Measurements from ENCODE around the gene MGST3. TPM values are rescaled to one million over a fixed set of nuclear protein-coding genes. Genes with fewer than 3 reads are reported as not detected.

MGST3 gene
- total and polyA plus RNA-seq, 2 donors (not counting 1 experiment from before 2014, with no cell fraction given): 35.6 to 41.7 TPM

DNA sequence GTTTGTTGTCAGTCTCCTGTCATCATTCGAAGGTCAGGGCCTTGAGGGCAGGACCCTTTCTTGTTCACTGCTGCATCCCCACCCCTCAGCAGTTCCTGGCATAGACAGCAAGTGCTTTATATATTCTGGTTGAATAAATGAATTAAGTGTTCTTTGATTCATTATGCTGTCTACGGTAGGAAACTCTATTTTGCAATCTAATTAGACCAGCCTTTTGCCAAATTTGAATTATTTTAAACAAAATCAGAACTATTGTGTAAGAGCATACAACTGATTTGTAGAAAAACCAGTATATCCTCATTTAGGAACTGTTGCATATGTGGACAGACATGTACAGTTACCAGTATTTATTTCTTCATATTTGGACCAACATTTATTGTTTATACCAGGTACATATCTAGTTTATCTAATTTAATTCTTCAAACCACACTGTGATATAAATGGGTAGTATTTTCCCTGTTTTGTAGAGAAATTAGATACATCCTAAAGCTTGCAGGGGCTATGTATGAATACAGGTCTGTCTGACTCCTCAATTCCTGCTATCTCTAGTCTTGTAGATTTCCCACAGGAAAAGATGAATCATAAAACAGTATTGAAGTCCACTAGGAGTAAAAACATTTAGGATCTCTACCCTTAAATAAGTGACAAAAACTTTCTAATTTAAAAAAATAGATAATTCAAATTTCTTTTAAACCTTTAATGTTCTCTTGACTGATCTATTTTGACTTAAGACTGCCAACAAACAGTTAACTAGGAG lies 10.4 kb downstream of the MGST3 start:
- Mint-ChIP-seq H3K4me3 (no peak overlapping the region), H3K9me3 (ENCODE audit: insufficient read depth) (no peaks in the 10 kb centered on the region), H3K27me3 (no peaks in the 10 kb centered on the region), H3K4me1 (peaks cover 18% of the 10 kb centered on the region), H3K27ac (no peak overlapping the region)
- no peaks in the 10 kb centered on the region for H3K27me3 ChIP-seq (replicated peaks in 1 of 4; ENCODE audit: control extremely low read depth in 1 of 4, control insufficient read depth in 3 of 4, insufficient read depth in 4 of 4, low read length in 3 of 4)
- no peak overlapping the region for H3K4me2 ChIP-seq (replicated peaks; ENCODE audit: low read depth, low read length, poor library complexity, severe bottlenecking)
- intact Hi-C loops (cut with micrococcal nuclease): no loop called here
- no peak overlapping the region for H3K27ac ChIP-seq (ENCODE audit: low read length in 2 of 2)
- H3K4me1 ChIP-seq (ENCODE audit: control insufficient read depth in 2 of 2, insufficient read depth in 2 of 2, low read length in 2 of 2): peaks cover 11 to 12% of the 10 kb centered on the region in 2 donors
- peaks cover 12% of the 10 kb centered on the region for H4K20me1 ChIP-seq (ENCODE audit: control insufficient read depth, insufficient read depth, low read length, poor library complexity, severe bottlenecking)
- no peak overlapping the region for H3K4me3 ChIP-seq (ENCODE audit: control extremely low read depth in 1 of 5, extremely low read depth in 1 of 5, insufficient read depth in 1 of 5, low read depth in 2 of 5, low read length in 4 of 5)
- no peaks in the 10 kb centered on the region for H3K9me3 ChIP-seq (ENCODE audit: control extremely low read depth in 1 of 3, control insufficient read depth in 2 of 3, insufficient read depth in 1 of 3, low read length in 2 of 3)
- WGBS (ENCODE audit: insufficient coverage): 83% methylated on average over 1 of the region's 2 CpGs
- no peak overlapping the region for H3K9ac ChIP-seq (ENCODE audit: low read length)
- DNase-seq: no peak
- no peak for ATAC-seq (ENCODE audit: low read depth)
- CTCF ChIA-PET: no interaction called here
- POLR2A ChIA-PET: no interaction called here
- no peaks in the 10 kb centered on the region for H3K36me3 ChIP-seq (replicated peaks in 1 of 2; ENCODE audit: control extremely low read depth in 1 of 2, control insufficient read depth in 1 of 2, extremely low read depth in 1 of 2, insufficient read depth in 2 of 2, low read length in 1 of 2)
- peaks cover 30% of the 10 kb centered on the region for H3K79me2 ChIP-seq (ENCODE audit: control insufficient read depth, insufficient read depth, low read length)
- no peak for TF ChIP-seq EZH2 (IDR thresholded peaks at IDR 0.05; ENCODE audit: borderline replicate concordance, insufficient read depth, low read depth, low read length, poor library complexity, severe bottlenecking)
- TF ChIP-seq, protein P1, sequence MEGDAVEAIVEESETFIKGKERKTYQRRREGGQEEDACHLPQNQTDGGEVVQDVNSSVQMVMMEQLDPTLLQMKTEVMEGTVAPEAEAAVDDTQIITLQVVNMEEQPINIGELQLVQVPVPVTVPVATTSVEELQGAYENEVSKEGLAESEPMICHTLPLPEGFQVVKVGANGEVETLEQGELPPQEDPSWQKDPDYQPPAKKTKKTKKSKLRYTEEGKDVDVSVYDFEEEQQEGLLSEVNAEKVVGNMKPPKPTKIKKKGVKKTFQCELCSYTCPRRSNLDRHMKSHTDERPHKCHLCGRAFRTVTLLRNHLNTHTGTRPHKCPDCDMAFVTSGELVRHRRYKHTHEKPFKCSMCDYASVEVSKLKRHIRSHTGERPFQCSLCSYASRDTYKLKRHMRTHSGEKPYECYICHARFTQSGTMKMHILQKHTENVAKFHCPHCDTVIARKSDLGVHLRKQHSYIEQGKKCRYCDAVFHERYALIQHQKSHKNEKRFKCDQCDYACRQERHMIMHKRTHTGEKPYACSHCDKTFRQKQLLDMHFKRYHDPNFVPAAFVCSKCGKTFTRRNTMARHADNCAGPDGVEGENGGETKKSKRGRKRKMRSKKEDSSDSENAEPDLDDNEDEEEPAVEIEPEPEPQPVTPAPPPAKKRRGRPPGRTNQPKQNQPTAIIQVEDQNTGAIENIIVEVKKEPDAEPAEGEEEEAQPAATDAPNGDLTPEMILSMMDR (IDR thresholded peaks at IDR 0.05): no peak
- H2AFZ ChIP-seq (ENCODE audit: insufficient read depth, low read depth, low read length, poor library complexity, severe bottlenecking): no peak overlapping the region

- no peak overlapping the region for H3K9ac ChIP-seq (ENCODE audit: low read length)
- ChIA-PET POLR2A (no interaction called here), CTCF (interaction anchor here (3.3 kb wide), 1 partner anchor 41 kb away, joined by 13 read pairs; no protein-coding TSS in a partner anchor)
- Mint-ChIP-seq H3K27me3 (no peaks in the 10 kb centered on the region), H3K4me3 (no peak overlapping the region), H3K9me3 (ENCODE audit: insufficient read depth) (no peaks in the 10 kb centered on the region), H3K4me1 (peaks cover 23% of the 10 kb centered on the region), H3K27ac (no peak overlapping the region)
- H3K36me3 ChIP-seq (replicated peaks in 1 of 2; ENCODE audit: control extremely low read depth in 1 of 2, control insufficient read depth in 1 of 2, extremely low read depth in 1 of 2, insufficient read depth in 2 of 2, low read length in 1 of 2): no peaks in the 10 kb centered on the region
- no peaks in the 10 kb centered on the region for H3K9me3 ChIP-seq (ENCODE audit: control extremely low read depth in 1 of 3, control insufficient read depth in 2 of 3, insufficient read depth in 1 of 3, low read length in 2 of 3)
- H3K4me1 ChIP-seq (ENCODE audit: control insufficient read depth in 2 of 2, insufficient read depth in 2 of 2, low read length in 2 of 2): peaks cover 14 to 18% of the 10 kb centered on the region in 2 donors
- no peaks in the 10 kb centered on the region for H3K27me3 ChIP-seq (replicated peaks in 1 of 4; ENCODE audit: control extremely low read depth in 1 of 4, control insufficient read depth in 3 of 4, insufficient read depth in 4 of 4, low read length in 3 of 4)
- H3K27ac ChIP-seq (ENCODE audit: low read length in 2 of 2): no peak overlapping the region
- no peak overlapping the region for H2AFZ ChIP-seq (ENCODE audit: insufficient read depth, low read depth, low read length, poor library complexity, severe bottlenecking)
- TF ChIP-seq, protein P1 (IDR thresholded peaks at IDR 0.05): no peak
- TF ChIP-seq EZH2 (IDR thresholded peaks at IDR 0.05; ENCODE audit: borderline replicate concordance, insufficient read depth, low read depth, low read length, poor library complexity, severe bottlenecking): no peak
- ATAC-seq (ENCODE audit: low read depth): no peak
- no CpG with 5 or more reads among the region's 2 CpGs for WGBS (ENCODE audit: insufficient coverage)
- intact Hi-C loops (cut with micrococcal nuclease): no loop called here
- no peak for DNase-seq
- H3K4me3 ChIP-seq (ENCODE audit: control extremely low read depth in 1 of 5, extremely low read depth in 1 of 5, insufficient read depth in 1 of 5, low read depth in 2 of 5, low read length in 4 of 5): no peak overlapping the region
- H3K4me2 ChIP-seq (replicated peaks; ENCODE audit: low read depth, low read length, poor library complexity, severe bottlenecking): no peak overlapping the region
- H4K20me1 ChIP-seq (ENCODE audit: control insufficient read depth, insufficient read depth, low read length, poor library complexity, severe bottlenecking): peaks cover 9% of the 10 kb centered on the region
- peaks cover 8% of the 10 kb centered on the region for H3K79me2 ChIP-seq (ENCODE audit: control insufficient read depth, insufficient read depth, low read length)
Measured at GRCh38 chr1:165644064-165644735, 13.2 kb downstream of the MGST3 start.

Measured in B cell (primary cell).